WTC11 (cell line): ENCODE results near the gene TIMM21. TPM values are rescaled to one million over a fixed set of nuclear protein-coding genes. Genes with fewer than 3 reads are reported as not detected.

ENCODE experiments used
- ATAC-seq: fragments of 200-7000 bp; cut with Tn5 transposase; 2 replicates; pipeline ENCODE4 v1.10.0; 2021; ENCODE audit warnings: mild to moderate bottlenecking, moderate library complexity
- CTCF ChIA-PET: fragments of 300-600 bp; sonication (Branson Sonifier 250); formaldehyde crosslinking; loops from one replicate; lab custom pipeline; 2021; ENCODE audit warnings: antibody characterized with exemption; lab: Charles Lee
- POLR2A ChIA-PET: fragments of 350-600 bp; sonication (Branson Sonifier 250); formaldehyde crosslinking; loops from one replicate; lab custom pipeline; 2021; ENCODE audit warnings: antibody characterized with exemption; lab: Charles Lee
- DNase-seq: peaks from one replicate; pipeline ENCODE4 v3.0.0; 2021; ENCODE audit warnings: low spot score
- H3K27ac Mint-ChIP-seq: 2 replicates; pipeline ENCODE4 v1.8.0; 2021; ENCODE audit warnings: mixed read lengths
- H3K27me3 Mint-ChIP-seq: 2 replicates; pipeline ENCODE4 v1.8.0; 2021; ENCODE audit warnings: low read depth, mild to moderate bottlenecking, moderate library complexity, mixed read lengths
- H3K36me3 Mint-ChIP-seq: 2 replicates; pipeline ENCODE4 v1.8.0; 2021; ENCODE audit warnings: mixed read lengths
- H3K4me1 Mint-ChIP-seq: 2 replicates; pipeline ENCODE4 v1.8.0; 2022; ENCODE audit warnings: mixed read lengths
- H3K4me3 Mint-ChIP-seq: 2 replicates; pipeline ENCODE4 v1.8.0; 2021; ENCODE audit warnings: mild to moderate bottlenecking, moderate library complexity, mixed read lengths
- H3K9me3 Mint-ChIP-seq: 2 replicates; pipeline ENCODE4 v1.8.0; 2021; ENCODE audit warnings: mixed read lengths
- CREM ChIP-seq: sonication (generic); formaldehyde crosslinking; IDR thresholded peaks from 2 replicates; pipeline ENCODE4 v1.8.1; 2022; ENCODE audit warnings: mild to moderate bottlenecking, missing genetic modification reagents, moderate library complexity
- ELF4 ChIP-seq: sonication (generic); formaldehyde crosslinking; IDR thresholded peaks from 2 replicates; pipeline ENCODE4 v1.8.1; 2022; ENCODE audit warnings: low read depth, mild to moderate bottlenecking, moderate library complexity, missing genetic modification reagents
- ESRRA ChIP-seq: sonication (generic); formaldehyde crosslinking; IDR thresholded peaks from 2 replicates; pipeline ENCODE4 v1.8.1; 2022; ENCODE audit warnings: mild to moderate bottlenecking, missing genetic modification reagents, borderline replicate concordance
- FOXJ3 ChIP-seq: sonication (generic); formaldehyde crosslinking; IDR thresholded peaks from 2 replicates; pipeline ENCODE4 v1.9.0; 2021; ENCODE audit warnings: missing genetic modification reagents, mild to moderate bottlenecking, borderline replicate concordance
- GABPB1 ChIP-seq: sonication (generic); formaldehyde crosslinking; IDR thresholded peaks from 2 replicates; pipeline ENCODE4 v1.8.1; 2023; ENCODE audit warnings: mild to moderate bottlenecking, missing genetic modification reagents
- GRHL2 ChIP-seq: fragments of 250-450 bp; sonication (Bioruptor Pico); IDR thresholded peaks from 2 replicates; pipeline ENCODE4 v1.8.0; 2022; ENCODE audit warnings: mild to moderate bottlenecking, moderate library complexity; ENCODE audit not compliant: insufficient replicate concordance, severe bottlenecking
- KAT7 ChIP-seq: sonication (generic); formaldehyde crosslinking; IDR thresholded peaks from 2 replicates; pipeline ENCODE4 v1.8.1; 2023; ENCODE audit warnings: missing genetic modification reagents, mild to moderate bottlenecking, borderline replicate concordance
- MYBL2 ChIP-seq: sonication (generic); formaldehyde crosslinking; IDR thresholded peaks from 2 replicates; pipeline ENCODE4 v1.8.1; 2023; ENCODE audit warnings: mild to moderate bottlenecking, moderate library complexity, missing genetic modification reagents
- NFATC4 ChIP-seq: fragments of 250-450 bp; sonication (Bioruptor Pico); IDR thresholded peaks from 2 replicates; pipeline ENCODE4 v1.9.0; 2021; ENCODE audit warnings: mild to moderate bottlenecking
- NFE2L1 ChIP-seq: sonication (generic); formaldehyde crosslinking; IDR thresholded peaks from 2 replicates; pipeline ENCODE4 v1.8.1; 2023; ENCODE audit warnings: missing genetic modification reagents
- NR3C1 ChIP-seq: sonication (generic); formaldehyde crosslinking; conservative IDR thresholded peaks from 2 replicates; pipeline ENCODE4 v1.8.1; 2023; ENCODE audit warnings: low read depth, mild to moderate bottlenecking, missing genetic modification reagents
- RORB ChIP-seq: fragments of 250-450 bp; sonication (Bioruptor Pico); IDR thresholded peaks from 2 replicates; pipeline ENCODE4 v1.9.0; 2021; ENCODE audit warnings: mild to moderate bottlenecking
- SP1 ChIP-seq: sonication (generic); formaldehyde crosslinking; conservative IDR thresholded peaks from 2 replicates; pipeline ENCODE4 v1.8.1; 2022; ENCODE audit warnings: missing genetic modification reagents
- TEAD4 ChIP-seq: sonication (generic); formaldehyde crosslinking; IDR thresholded peaks from 2 replicates; pipeline ENCODE4 v1.8.0; 2022; ENCODE audit warnings: mild to moderate bottlenecking, missing genetic modification reagents
- ZNF671 ChIP-seq: fragments of 250-450 bp; sonication (Bioruptor Pico); IDR thresholded peaks from 2 replicates; pipeline ENCODE4 v1.8.0; 2021; ENCODE audit warnings: mild to moderate bottlenecking
- total RNA-seq: library from RNA; stranded (reverse); gene quantifications from 3 replicates; pipeline ENCODE4 v1.2.3, GENCODE V29; 2021
- TF ChIP-seq, protein P1 (sequence below): sonication (generic); formaldehyde crosslinking; IDR thresholded peaks from 2 replicates; pipeline ENCODE4 v1.8.1; 2023; ENCODE audit warnings: mild to moderate bottlenecking, missing genetic modification reagents, moderate library complexity
- TF ChIP-seq, protein P2 (sequence below): sonication (generic); formaldehyde crosslinking; IDR thresholded peaks from 2 replicates; pipeline ENCODE4 v1.8.1; 2022; ENCODE audit warnings: low read depth, missing genetic modification reagents, borderline replicate concordance
- TF ChIP-seq, protein P3 (sequence below): sonication (generic); formaldehyde crosslinking; IDR thresholded peaks from 2 replicates; pipeline ENCODE4 v1.8.0; 2022; ENCODE audit warnings: mild to moderate bottlenecking, missing genetic modification reagents
- TF ChIP-seq, protein P4 (sequence below): fragments of 250-450 bp; sonication (Bioruptor Pico); IDR thresholded peaks from 2 replicates; pipeline ENCODE4 v1.9.0; 2021; ENCODE audit warnings: moderate library complexity, mild to moderate bottlenecking, inconsistent platforms, borderline replicate concordance

The TIMM21 gene
- total RNA-seq, 1 experiment from 2014 or later: 47.7 TPM

DNA sequence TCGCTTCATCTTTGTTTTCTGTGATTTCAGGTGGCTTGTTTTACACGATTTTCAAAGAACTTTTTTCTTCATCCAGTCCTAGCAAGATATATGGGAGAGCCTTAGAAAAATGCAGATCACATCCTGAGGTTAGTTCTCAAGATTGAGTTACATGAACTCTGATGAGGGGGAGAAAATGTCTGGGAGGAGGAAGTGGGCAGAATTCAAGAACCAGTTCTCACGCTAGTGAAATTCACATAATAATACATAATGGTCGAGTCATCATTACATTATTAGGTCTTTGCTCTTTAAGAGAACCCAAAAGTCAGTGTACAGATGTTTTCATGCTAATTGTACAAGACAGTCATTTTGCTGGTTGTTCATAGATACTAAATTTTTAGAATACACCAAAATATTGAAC lies 7.0 kb downstream of the TIMM21 start:
- Mint-ChIP-seq H3K27me3 (no peaks in the 10 kb centered on the region), H3K36me3 (peaks cover 45% of the 10 kb centered on the region), H3K4me3 (no peak overlapping the region), H3K9me3 (no peaks in the 10 kb centered on the region), H3K4me1 (peaks cover 10% of the 10 kb centered on the region), H3K27ac (peak overlapping the region; percentile 68; the same call in 1 of the 2 replicates)
- CTCF ChIA-PET: interaction anchor here (3.8 kb wide), 1 partner anchor 72 kb away, joined by 27 read pairs; no protein-coding TSS in a partner anchor
- DNase-seq: no peak
- POLR2A ChIA-PET: no interaction called here
- ATAC-seq: no peak
- no peak for TF ChIP-seq ZNF671 (CRISPR knock-in tag)
- no peak for TF ChIP-seq CREM
- TF ChIP-seq, protein P1, sequence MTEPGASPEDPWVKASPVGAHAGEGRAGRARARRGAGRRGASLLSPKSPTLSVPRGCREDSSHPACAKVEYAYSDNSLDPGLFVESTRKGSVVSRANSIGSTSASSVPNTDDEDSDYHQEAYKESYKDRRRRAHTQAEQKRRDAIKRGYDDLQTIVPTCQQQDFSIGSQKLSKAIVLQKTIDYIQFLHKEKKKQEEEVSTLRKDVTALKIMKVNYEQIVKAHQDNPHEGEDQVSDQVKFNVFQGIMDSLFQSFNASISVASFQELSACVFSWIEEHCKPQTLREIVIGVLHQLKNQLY: no peak

DNA sequence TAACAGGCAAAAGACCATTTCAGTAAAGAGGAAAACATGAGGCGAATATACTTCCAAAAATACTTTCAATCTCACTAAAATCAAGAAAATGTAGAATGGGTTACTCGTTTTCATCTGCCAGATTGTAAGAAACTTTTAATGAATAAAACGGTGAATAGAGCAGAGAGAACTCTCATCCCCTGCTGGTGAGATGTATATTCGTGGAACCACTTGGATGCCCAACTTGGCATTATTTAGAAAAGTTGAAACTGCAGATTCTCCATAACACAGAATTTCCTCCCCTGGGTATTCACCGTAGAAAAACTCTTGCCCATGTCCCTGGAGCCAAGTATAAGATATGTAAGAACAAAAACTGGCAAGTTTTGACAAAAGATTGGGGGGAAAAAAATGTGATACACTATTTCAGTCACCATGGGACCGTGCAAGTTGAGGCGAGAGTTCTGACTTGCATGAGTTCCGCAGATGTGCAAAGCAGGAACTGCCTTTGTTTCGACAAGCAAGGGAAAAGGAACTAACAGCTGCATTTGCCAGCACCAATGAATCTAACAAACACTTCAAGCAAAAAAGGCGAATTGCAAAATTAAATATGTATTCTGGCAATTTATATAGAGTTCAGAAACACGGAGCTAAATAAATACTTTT lies 14.8 kb downstream of the TIMM21 start:
- POLR2A ChIA-PET: no interaction called here
- DNase-seq: no peak
- H3K27me3 Mint-ChIP-seq: no peaks in the 10 kb centered on the region
- H3K36me3 Mint-ChIP-seq: peaks cover 19% of the 10 kb centered on the region
- CTCF ChIA-PET: interaction anchor here (1.5 to 1.7 kb wide), 2 partner anchors 10 to 389 kb away, joined by 3 to 7 read pairs; no protein-coding TSS in a partner anchor
- no peaks in the 10 kb centered on the region for H3K4me1 Mint-ChIP-seq
- TF ChIP-seq, protein P2, sequence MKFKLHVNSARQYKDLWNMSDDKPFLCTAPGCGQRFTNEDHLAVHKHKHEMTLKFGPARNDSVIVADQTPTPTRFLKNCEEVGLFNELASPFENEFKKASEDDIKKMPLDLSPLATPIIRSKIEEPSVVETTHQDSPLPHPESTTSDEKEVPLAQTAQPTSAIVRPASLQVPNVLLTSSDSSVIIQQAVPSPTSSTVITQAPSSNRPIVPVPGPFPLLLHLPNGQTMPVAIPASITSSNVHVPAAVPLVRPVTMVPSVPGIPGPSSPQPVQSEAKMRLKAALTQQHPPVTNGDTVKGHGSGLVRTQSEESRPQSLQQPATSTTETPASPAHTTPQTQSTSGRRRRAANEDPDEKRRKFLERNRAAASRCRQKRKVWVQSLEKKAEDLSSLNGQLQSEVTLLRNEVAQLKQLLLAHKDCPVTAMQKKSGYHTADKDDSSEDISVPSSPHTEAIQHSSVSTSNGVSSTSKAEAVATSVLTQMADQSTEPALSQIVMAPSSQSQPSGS (CRISPR knock-in tag): no peak
- TF ChIP-seq, protein P1: no peak
- TF ChIP-seq, protein P3, sequence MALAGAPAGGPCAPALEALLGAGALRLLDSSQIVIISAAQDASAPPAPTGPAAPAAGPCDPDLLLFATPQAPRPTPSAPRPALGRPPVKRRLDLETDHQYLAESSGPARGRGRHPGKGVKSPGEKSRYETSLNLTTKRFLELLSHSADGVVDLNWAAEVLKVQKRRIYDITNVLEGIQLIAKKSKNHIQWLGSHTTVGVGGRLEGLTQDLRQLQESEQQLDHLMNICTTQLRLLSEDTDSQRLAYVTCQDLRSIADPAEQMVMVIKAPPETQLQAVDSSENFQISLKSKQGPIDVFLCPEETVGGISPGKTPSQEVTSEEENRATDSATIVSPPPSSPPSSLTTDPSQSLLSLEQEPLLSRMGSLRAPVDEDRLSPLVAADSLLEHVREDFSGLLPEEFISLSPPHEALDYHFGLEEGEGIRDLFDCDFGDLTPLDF (CRISPR knock-in tag): no peak
- TF ChIP-seq, all 79 proteins: peak for 0
- Mint-ChIP-seq H3K9me3 (peaks cover 5% of the 10 kb centered on the region; the same call in 1 of the 2 replicates), H3K4me3 (no peak overlapping the region), H3K27ac (no peak overlapping the region)
- no peak for ATAC-seq

DNA sequence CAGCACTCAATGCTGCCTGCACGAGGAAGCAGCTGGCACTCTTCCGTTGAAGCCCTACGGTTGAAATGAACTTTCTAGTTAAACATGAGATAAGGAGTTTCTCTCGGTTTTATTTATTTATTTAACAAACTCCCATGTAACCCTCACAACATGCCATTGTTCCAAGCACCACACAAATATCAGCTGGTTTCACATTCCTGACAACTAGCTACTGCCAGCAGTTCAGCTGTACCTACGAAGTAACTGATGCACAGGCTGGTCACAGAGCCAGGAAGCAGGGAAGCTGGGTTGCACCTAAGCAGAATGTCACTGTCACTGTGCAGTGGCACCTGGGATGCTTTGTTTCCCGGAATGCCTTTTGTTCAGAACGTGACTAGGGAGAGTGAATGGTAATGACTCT lies 18.1 kb downstream of the TIMM21 start:
- H3K4me1 Mint-ChIP-seq: no peaks in the 10 kb centered on the region
- CTCF ChIA-PET: interaction anchor here (1.7 kb wide), 1 partner anchor 84 kb away, joined by 4 read pairs; no protein-coding TSS in a partner anchor
- H3K4me3 Mint-ChIP-seq: no peak overlapping the region
- ATAC-seq: no peak
- POLR2A ChIA-PET: no interaction called here
- no peak for TF ChIP-seq SP1 (CRISPR knock-in tag)
- no peak for TF ChIP-seq KAT7 (CRISPR knock-in tag)
- no peak for TF ChIP-seq ESRRA (CRISPR knock-in tag)
- no peak for TF ChIP-seq NFE2L1
- TF ChIP-seq NR3C1 (CRISPR knock-in tag): no peak
- TF ChIP-seq ELF4 (CRISPR knock-in tag): no peak
- TF ChIP-seq, protein P4, sequence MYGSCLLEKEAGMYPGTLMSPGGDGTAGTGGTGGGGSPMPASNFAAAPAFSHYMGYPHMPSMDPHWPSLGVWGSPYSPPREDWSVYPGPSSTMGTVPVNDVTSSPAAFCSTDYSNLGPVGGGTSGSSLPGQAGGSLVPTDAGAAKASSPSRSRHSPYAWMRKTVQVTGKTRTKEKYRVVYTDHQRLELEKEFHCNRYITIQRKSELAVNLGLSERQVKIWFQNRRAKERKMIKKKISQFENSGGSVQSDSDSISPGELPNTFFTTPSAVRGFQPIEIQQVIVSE: no peak
- TF ChIP-seq TEAD4: no peak
- TF ChIP-seq MYBL2 (CRISPR knock-in tag): no peak
- no peak for TF ChIP-seq FOXJ3
- no peak for TF ChIP-seq NFATC4 (CRISPR knock-in tag)
- TF ChIP-seq GRHL2 (CRISPR knock-in tag): no peak
- no peak for TF ChIP-seq GABPB1 (CRISPR knock-in tag)
- no peak for TF ChIP-seq RORB (CRISPR knock-in tag)
- no peaks in the 10 kb centered on the region; the same call in 1 of the 2 replicates for H3K27me3 Mint-ChIP-seq
- DNase-seq: no peak
- no peak overlapping the region; the same call in 1 of the 2 replicates for H3K27ac Mint-ChIP-seq
- no peaks in the 10 kb centered on the region for H3K36me3 Mint-ChIP-seq
- H3K9me3 Mint-ChIP-seq: peaks cover 5% of the 10 kb centered on the region; the same call in 1 of the 2 replicates
